ENCODE measurements around the gene CD207. TPM values are rescaled to one million over a fixed set of nuclear protein-coding genes. Genes with fewer than 3 reads are reported as not detected.

CD207 gene
- total RNA-seq, 3 donors from 2014 or later: 0.33 to 0.88 TPM; not detected in 1

GRCh38 chr2:70795164-70795995 is 40.2 kb downstream of the CD207 start:
- Histone ChIP-seq H3K9me3 (no peaks in the 10 kb centered on the region), H3K36me3 (no peaks in the 10 kb centered on the region), H3K27ac (no peak overlapping the region), H3K27me3 (peaks cover 0 to 17% of the 10 kb centered on the region in 2 donors), H3K4me1 (no peaks in the 10 kb centered on the region), H3K4me3 (no peak overlapping the region)
- TF ChIP-seq POLR2AphosphoS5 (IDR thresholded peaks at IDR 0.05) (no peak), CTCF (IDR thresholded peaks at IDR 0.05) (no peak), POLR2A (IDR thresholded peaks at IDR 0.05) (no peak)
- DNase-seq (ENCODE audit: low spot score in 2 of 2): no peak
- intact Hi-C loops (cut with DNase I; ENCODE audit: low total_unique reads): no loop called here

GRCh38 chr2:70793450-70793849 is 42.2 kb downstream of the CD207 start:
- no peak for DNase-seq (ENCODE audit: low spot score in 2 of 2)
- Histone ChIP-seq H3K27ac (no peak overlapping the region), H3K9me3 (no peaks in the 10 kb centered on the region), H3K4me1 (no peaks in the 10 kb centered on the region), H3K27me3 (peaks cover 0 to 33% of the 10 kb centered on the region in 2 donors), H3K4me3 (no peak overlapping the region), H3K36me3 (no peaks in the 10 kb centered on the region)
- TF ChIP-seq CTCF (IDR thresholded peaks at IDR 0.05) (no peak), POLR2A (IDR thresholded peaks at IDR 0.05) (no peak), POLR2AphosphoS5 (IDR thresholded peaks at IDR 0.05) (no peak)
- intact Hi-C loops (cut with DNase I; ENCODE audit: low total_unique reads): loop anchor here (2.0 kb wide), 1 partner anchor 35 kb away; no protein-coding TSS in a partner anchor

GRCh38 chr2:70790136-70790828 is 45.3 kb downstream of the CD207 start, which contains the start of gene FIGLA:
Gene FIGLA, minus strand, starts transcription at chr2:70790643. Its CDS starts 5 bp downstream, at chr2:70790638.
- Histone ChIP-seq H3K9me3 (no peaks in the 10 kb centered on the region), H3K27me3 (peaks cover 0 to 46% of the 10 kb centered on the region in 2 donors), H3K36me3 (no peaks in the 10 kb centered on the region), H3K4me3 (peak within 1 kb of the TSS; percentile 7 to 59 (median 37)), H3K4me1 (no peaks in the 10 kb centered on the region), H3K27ac (no peak within 1 kb of the TSS)
- intact Hi-C loops (cut with DNase I; ENCODE audit: low total_unique reads): no loop called here
- TF ChIP-seq POLR2AphosphoS5 (IDR thresholded peaks at IDR 0.05) (no peak), POLR2A (IDR thresholded peaks at IDR 0.05) (no peak)
- no peak for DNase-seq (ENCODE audit: low spot score in 2 of 2)

- H3K4me1 ChIP-seq: no peaks in the 10 kb centered on the region
- DNase-seq (ENCODE audit: low spot score in 2 of 2): peak in 1 of 2 donors; percentile 20
- peaks cover 0 to 45% of the 10 kb centered on the region in 2 donors for H3K27me3 ChIP-seq
- no peaks in the 10 kb centered on the region for H3K9me3 ChIP-seq
- no peaks in the 10 kb centered on the region for H3K36me3 ChIP-seq
- peak overlapping the region; percentile 7 to 59 (median 37) for H3K4me3 ChIP-seq
- H3K27ac ChIP-seq: no peak overlapping the region
- intact Hi-C loops (cut with DNase I; ENCODE audit: low total_unique reads): no loop called here
- peak in 2 of 3 donors; percentile 23 to 27 for TF ChIP-seq CTCF (IDR thresholded peaks at IDR 0.05)
- no peak for TF ChIP-seq POLR2AphosphoS5 (IDR thresholded peaks at IDR 0.05)
These were observed 46.1 kb downstream of the CD207 start for GRCh38 chr2:70789304-70790135.

- Histone ChIP-seq H3K9me3 (no peaks in the 10 kb centered on the region), H3K4me1 (no peaks in the 10 kb centered on the region), H3K27ac (no peak overlapping the region), H3K36me3 (no peaks in the 10 kb centered on the region), H3K4me3 (no peak overlapping the region), H3K27me3 (peaks cover 0 to 29% of the 10 kb centered on the region in 2 donors)
- intact Hi-C loops (cut with DNase I; ENCODE audit: low total_unique reads): no loop called here
- TF ChIP-seq CTCF (IDR thresholded peaks at IDR 0.05): no peak
- no peak for TF ChIP-seq POLR2A (IDR thresholded peaks at IDR 0.05)
- TF ChIP-seq POLR2AphosphoS5 (IDR thresholded peaks at IDR 0.05): no peak
- DNase-seq (ENCODE audit: low spot score in 2 of 2): no peak
These were observed 50.3 kb downstream of the CD207 start for GRCh38 chr2:70785137-70785911.

Measured in breast epithelium (tissue), 4 donors.